Ramos (cell line): ENCODE data around the gene EFCAB10.
"Not testable (repeated sequence)": the region's sequence is repeated elsewhere in the genome, so short reads cannot be mapped to it uniquely, and the experiment has no call there.

Experiments used
- in situ Hi-C: fragments of 300-500 bp; cut with MboI; formaldehyde crosslinking; loops from one replicate; pipeline ENCODE4 v1.14.3; 2022; ENCODE audit warnings: low sequenced_read_pairs; ENCODE audit not compliant: unreplicated experiment

The EFCAB10 gene

DNA sequence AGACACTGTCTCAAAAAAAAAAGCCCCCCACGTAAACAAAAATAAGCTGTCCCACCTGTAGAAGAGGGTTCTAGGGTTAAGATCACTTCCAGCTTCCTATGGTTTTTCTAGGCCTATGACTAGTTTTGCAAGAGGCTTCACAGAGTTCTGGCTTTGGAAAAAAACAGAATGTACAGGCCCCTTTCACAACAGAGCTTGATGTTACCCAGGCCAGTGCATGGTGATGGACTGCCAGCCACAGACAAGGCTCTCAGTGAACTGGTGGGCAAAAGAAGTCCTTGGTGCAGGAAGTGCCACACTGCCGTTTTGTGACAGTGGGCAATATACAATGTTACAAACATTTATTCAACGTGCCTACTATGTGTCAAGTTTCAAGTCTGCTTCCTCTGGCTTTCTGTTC, 18.3 kb upstream of the EFCAB10 start:
- in situ Hi-C loops, result no loop called here

DNA sequence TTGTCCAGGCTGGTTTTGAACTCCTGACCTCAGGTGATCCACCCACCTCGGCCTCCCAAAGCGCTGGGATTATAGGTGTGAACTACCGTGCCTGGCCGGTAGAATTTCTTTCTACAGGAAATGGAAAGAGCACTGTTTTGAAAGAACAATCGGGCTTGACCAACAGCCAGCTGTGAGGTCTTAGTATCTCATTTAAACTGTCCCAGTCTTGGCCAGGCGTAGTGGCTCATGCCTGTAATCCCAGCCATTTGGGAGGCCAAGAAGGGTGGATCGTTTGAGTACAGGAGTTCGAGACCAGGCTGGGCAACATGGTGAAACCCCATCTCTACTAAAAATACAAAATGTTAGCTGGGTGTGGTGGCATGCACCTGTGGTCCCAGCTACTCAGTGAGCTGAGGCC, 17.8 kb upstream of the EFCAB10 start:
- in situ Hi-C loops, result not testable (repeated sequence)

DNA sequence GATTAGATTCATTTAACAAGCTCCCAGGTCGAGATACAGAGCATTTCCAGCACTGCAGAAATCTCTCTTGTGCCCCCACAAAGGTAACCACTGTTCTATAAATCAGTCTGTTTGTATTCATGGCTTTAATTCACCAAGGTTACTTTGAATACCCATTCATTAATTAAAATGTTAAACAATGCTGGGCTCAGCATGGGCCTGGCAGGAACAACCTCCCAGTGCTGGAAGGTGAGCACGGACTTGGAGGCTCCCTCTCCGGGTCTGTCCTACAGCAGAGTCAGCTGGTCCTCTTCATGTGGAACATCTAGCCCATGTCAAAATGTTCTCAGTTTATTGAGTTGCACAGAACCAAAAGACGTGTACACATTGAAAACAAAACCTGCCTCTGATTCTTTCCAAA, 15.6 kb upstream of the EFCAB10 start:
- in situ Hi-C loops, result no loop called here

DNA sequence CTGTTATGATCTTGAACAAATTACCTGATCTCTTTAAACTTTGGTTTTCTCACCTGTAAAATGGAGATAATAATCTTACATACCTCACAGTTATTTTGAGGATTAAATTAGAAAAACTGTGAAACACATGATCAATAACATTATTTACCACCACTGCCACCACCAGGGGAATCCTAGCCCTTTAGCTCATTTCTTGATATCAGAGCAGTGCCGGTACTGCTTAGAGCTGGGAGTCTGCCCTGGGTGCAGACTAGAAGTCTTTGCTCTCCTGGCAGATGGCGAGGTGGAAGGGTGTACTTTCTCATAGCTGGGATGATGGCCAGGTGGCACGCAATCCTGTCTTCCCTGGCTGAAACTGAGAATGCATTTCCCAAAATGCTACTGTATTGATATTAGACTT, 12.7 kb upstream of the EFCAB10 start:
- in situ Hi-C loops, result no loop called here

DNA sequence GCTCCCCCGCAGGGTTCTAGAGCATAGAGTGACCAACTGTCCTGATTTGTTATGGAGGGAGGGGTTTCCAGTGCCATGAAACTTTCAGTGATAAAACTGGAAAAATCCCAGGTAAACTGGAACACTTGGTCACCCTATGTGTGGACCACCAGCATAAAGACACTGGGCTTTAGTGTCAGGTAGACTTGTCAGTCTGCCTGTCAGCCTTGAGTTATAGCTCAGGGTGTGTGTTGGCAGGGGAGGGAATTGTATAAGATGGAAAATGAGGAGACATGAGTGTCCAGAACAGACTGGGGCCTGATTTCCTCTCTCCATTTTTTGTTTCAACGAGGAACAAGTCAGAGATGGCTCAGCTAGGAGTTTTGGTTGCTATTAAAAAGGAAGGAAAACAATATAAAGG, 10.2 kb upstream of the EFCAB10 start:
- in situ Hi-C loops, result no loop called here

DNA sequence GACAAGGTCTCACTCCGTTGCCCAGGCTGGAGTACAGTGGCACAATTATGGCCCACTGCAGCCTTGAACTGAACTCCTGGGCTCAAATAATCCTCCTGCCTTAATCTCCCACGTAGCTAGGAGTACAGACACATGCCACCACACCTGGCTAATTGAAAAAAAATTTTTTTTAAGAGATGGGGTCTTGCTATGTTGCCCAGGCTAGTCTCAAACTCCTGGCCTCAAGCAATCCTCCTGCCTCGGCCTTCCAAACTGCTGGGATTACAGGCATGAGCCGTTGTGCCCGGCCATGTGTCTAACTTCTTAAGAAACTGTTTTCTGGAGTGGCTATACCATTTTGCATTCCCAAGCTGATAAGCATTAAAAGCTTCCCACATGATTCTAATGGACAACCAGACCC, 9.5 kb upstream of the EFCAB10 start:
- in situ Hi-C loops, result no loop called here

DNA sequence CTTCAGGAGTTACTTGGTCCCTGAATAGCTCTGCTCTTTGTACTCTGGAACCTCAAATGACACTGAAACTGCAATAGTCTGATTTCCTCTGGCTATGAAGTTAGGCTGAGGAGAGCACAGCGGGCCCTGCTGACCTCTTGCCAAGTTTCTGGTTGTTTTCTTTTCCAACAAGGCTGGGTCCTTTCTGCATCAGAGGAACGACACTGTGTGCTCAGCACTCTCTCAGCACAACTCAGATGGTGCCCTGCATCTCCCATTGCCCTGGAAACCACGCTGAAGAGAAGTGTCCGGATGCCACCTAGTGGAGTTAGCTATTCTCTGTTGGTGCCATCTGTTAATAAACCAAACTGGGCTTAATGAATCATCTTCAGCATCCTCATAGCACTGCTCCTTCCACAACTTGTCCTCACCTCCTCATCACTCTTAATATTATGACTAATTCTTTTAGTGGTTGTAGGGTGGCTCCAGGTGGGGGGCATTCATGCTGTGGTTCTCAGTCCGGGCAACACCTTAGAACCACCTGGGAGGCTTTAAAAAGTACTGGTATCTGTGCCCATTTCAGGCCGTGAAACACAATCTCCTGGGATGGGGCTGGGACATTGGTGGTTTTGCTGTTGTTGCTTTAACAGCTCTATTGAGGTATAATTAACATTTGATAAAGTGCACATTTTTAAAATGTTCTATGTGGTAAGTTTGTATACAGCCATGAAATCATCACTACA, 8.2 kb upstream of the EFCAB10 start:
- in situ Hi-C loops, result no loop called here

DNA sequence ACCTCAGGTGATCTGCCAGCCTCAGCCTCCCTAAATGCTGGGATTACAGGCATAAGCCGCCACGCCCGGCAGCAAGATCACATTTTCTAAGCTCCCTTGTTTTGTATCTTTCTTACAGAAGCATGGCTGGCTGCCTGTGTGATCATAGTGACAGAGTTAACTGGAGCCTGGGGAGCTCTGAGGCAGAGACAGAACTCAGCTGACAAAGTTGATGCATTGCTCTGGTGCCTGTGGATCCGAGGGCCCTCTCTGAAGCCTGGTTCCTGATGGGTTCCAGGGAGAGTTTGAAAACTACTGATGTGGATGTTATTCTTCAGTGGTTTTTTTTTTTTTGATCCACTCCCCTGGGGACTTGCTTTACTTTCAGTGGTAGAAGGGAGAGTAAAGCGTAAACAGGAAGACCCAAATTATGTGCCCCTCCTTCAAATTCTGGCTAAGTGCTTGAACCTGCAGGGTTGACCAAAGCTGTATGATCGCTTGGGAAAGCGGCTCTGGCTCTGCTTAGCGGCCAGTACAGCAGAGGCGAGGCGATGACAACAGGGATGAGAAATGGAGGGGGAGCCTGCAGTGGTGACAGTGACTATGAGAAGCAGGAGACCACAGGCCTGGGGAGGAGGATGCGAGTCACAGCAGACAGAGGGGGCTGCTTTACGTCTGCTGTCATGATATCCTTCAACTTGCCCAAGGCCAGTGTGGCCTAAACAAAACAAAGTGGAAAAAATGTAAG, 6.8 kb upstream of the EFCAB10 start:
- in situ Hi-C loops, result no loop called here

DNA sequence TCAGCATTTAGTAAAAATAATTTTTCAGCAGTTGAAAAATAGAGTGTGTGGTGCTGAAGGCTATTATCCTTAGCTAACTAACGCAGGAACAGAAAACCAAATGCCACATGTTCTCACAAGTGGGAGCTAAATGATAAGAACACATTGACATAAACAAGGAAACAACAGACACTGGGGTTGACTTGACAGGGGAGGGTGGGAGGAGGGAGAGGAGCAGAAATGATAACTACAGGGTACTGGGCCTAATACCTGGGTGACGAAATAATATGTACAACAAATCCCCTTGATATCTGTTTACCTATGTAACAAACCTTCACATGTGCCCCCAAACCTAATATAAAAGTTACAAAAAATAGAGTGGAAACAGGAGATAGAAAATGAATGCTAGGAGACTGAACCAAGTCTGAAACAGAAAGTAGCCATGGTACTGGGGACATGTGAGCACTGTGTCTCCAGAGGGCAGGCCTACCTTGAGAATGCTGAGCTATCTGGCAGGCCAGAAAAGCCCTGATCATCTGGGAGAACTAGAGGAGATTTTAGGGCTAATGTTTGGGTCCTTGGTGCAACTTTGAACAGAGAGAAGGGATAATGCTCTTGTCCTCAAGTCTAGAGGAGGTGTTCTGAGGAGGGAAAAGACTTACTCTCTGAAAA, 4.7 kb upstream of the EFCAB10 start:
- in situ Hi-C loops, result no loop called here

DNA sequence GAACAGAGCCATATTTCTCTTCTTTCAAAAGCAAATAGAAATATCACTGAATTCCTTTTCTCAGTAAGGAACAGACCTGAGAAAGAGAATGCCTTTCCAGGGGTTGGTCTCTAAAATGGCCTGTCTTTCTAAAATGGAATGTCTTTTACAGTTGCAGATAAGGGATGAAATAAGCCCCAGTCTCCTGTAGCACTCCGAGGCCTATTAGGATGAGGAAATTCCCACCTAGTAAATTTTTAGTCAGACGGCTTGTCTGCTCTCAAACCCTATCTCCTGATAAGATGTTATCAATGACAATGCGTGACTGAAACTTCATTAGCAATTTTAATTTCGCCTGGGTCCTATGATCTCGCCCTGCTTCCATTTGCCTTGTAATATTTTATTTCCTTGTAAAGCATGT, 2.9 kb upstream of the EFCAB10 start:
- in situ Hi-C loops, result no loop called here

DNA sequence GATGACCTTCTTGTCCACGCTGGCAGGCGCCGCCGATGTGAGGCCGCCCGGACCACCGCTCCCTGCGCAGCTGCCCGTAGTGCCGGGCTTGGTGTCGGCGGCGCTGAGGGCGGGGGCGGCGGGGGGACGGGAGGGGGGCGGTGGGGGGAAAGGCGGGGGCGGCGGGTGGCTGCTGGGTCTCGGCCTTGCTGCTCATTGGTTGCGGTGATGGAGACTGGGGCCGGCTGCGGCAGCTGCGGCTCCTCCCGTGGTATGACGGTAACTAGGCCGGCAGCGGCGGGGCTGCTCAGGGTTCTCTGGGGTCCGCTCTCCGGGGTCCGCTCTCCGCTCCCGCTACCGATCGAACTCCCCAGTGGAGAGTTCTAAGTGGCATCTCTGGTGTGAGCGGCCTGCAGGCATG, 1.8 kb upstream of the EFCAB10 start:
- in situ Hi-C loops, result no loop called here

DNA sequence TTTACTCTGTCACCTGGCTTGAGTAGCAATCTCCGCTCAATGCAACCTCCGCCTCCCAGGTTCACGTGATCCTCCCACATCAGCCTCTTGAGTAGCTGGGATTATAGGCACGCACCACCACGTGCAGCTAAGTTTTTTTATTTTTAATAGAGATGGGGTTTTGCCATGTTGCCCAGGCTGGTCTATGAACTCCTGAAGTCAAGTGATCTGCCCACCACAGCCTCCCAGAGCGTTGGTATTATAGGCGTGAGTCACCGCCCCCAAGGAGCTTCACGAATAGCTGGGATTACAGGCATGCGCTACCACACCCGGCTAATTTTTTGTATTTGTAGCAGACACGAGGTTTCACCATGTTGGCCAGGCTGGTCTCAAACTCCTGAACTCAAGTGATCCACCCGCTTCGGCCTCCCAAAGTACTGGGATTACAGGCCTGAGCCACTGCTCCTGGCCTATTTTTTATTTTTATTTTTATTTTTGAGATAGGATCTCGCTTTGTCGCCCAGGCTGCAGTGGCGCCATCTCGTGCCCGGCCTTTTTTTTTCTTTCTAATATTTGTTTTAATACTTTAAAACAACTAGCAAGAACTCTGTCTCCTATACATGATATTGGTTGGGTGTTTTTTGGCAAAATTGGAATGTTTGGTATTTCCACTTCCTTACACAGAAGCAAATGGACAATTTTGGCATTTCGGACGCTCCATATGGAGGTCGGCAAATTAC, 1.1 kb downstream of the EFCAB10 start:
- in situ Hi-C loops, result no loop called here

DNA sequence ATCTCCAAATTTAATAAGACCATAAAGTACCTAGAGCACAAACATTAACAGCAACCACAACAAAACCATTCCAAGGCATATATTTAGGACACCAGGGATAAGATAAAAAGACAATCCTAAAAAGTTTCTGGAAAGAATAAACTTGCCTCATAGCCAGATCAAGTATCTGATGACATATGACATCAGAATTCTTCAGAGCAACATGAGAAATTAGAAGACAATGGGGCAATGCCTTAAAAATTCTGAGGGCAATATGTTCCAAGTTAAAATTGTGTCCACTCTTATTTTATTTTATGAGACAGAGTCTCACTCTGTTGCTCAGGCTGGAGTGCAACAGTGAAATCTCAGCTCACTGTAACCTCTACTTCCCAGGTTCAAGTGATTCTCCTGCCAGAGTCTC, 2.8 kb downstream of the EFCAB10 start:
- in situ Hi-C loops, result no loop called here

DNA sequence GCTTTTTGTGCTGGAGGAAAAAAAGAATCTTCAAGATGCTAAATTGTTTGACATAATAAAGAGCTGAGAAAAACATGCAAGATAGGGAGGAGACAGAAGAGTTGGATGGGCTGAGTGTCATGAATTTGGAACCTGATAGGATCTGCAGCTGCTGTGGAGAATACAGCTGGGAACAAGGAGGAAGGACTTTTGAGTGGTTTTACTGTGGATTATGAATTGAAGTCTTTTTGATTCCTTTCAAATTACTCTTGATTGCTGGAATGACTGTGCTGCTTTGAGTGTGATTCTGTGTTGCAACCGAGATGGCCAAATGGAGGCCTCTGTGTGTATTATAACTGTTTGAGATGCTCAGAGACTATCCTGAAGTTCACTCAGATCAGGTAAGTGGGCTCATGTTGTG, 4.0 kb downstream of the EFCAB10 start:
- in situ Hi-C loops, result no loop called here

DNA sequence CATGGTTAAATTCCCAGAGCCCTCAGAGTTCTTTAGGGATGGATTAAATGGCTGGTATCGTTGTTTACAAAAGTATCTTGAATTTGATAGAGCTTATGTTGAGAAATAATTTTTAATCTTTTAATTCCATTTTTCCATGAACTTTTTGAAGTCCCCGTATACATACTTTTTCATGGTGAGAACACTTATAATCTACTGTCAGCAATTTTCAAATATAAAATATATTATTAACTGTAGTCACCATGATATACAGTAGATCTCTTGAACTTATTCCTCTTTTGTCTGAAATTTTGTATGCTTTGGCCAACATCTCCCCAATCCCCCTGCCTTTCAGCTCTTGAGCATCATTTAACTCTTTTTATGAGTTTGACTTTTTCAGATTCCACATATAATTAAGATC, 9.4 kb downstream of the EFCAB10 start:
- in situ Hi-C loops, result no loop called here

DNA sequence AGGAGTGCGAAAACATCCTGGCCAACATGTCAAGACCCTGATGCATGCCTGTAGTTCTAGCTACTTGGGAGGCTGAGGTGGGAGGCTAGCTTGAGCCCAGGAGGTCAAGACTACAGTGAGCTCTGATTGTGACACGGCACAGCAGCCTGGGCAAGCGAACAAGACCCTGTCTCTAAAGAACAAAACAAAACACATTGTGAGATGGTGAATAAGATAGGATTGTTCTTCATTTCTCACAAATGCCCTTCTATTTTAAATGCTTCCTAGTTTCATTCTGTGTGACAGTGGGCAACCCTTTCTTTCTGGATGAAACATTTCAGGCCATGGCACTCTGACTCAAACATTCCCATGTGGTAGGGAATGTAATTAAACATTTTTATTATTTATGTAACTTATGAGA, 13.5 kb downstream of the EFCAB10 start:
- in situ Hi-C loops, result no loop called here

DNA sequence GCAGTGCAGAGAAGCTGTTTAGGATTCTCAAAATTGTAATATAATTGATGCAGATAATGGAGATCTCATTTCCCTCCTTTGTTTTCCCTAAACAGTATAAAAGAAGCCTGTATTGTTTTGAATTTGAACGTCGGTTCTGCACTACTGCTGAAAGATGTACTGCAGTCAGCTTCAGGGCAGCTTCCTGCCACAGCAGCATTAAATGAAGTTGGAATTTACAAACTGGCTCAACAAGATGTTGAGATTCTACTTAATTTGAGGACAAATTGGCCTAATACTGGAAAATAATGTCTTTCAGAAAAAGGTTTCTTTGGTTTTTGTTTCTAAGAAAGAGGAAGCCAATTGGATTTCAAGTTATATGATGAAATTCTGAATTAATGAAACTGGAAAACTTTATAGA, 14.3 kb downstream of the EFCAB10 start:
- in situ Hi-C loops, result no loop called here

DNA sequence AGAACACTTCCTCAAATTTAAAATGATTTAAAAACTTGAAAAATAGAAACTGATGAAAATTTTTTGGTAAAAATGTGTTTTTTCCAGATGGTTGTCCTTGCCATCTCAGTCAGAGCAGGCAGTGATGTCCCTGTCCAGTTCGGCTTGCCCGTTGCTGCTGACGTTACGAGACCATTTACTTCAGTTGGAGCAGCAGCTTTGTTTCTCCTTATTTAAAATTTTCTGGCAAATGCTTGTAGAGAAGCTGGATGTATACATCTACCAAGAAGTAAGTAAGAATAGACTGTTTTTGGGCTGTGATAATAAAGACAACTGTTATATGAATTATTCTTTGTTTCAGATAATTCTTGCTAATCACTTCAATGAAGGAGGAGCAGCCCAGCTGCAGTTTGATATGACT, 16.1 kb downstream of the EFCAB10 start:
- in situ Hi-C loops, result no loop called here

DNA sequence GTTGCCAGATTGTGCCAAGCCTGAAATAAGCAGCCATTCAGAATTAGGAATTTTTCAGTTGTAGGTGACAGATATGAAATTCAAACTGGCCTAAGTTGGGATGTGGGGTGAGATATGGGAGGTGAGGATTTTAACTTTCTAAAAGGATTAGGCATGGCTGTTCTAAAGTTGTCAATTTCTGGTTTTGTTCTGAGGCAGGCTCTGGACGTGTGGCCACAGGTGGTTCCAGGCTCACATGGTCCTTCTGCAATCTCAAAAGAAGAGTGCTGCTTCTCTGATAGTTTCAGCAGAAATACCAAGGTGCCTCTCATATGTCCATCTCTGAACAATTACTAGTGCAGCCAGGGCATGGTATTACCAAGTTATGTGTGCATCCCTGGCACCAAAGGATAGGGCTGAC, 21.4 kb downstream of the EFCAB10 start:
- in situ Hi-C loops, result no loop called here

DNA sequence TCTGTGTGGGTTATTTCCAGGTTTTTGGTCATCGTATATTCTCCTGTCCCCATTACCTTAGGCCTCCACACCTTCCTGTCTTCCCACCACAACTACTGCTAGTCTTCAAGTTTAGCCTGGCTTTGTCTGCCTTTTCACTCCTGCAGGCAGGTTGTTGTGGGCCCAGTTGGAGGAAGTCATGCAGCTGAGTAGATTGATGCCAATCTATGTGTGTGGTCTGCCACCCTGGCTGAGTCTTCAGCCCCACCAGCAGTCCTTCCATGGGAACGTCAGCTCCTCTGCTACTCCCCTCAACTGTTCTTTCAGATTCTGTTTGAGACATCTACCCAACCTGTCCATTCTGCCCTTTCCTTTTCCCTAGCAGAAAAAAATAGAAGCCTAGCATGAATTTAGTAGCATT, 43.0 kb downstream of the EFCAB10 start:
- in situ Hi-C loops, result no loop called here
